GM23248 (cell line): ENCODE results near the gene FIP1L1.

Experiments used
- EZH2 ChIP-seq: fragments of 200-600 bp; sonication (generic); IDR thresholded peaks from 2 replicates; pipeline ENCODE4 v1.6.1; 2018; ENCODE audit warnings: antibody characterized with exemption, mild to moderate bottlenecking; ENCODE audit not compliant: insufficient read depth, poor library complexity, severe bottlenecking
- EZH2phosphoT487 ChIP-seq: fragments of 200-600 bp; sonication (generic); IDR thresholded peaks from 2 replicates; pipeline ENCODE4 v1.6.1; 2018; ENCODE audit warnings: antibody characterized with exemption, moderate library complexity, mild to moderate bottlenecking, low read depth; ENCODE audit not compliant: insufficient read depth

- TF ChIP-seq EZH2 (no peak), EZH2phosphoT487 (no peak)
Measured at GRCh38 chr4:53490161-53490956, 112.9 kb downstream of the FIP1L1 start.
